MCF 10A (cell line): ENCODE results near the gene LINC01488. TPM values are rescaled to one million over a fixed set of nuclear protein-coding genes. Genes with fewer than 3 reads are reported as not detected.

Experiments used
- BruUV-seq: library from RNA; stranded (reverse); fragments of 400-500 nt; replicated peaks from 2 replicates; lab custom pipeline; 2021; lab: Mats Ljungman, UMichigan
- CTCF ChIA-PET: fragments of 300-600 bp; sonication (Branson Sonifier 250); formaldehyde crosslinking; extraction: SDS; loops from one replicate; lab custom pipeline; 2021; ENCODE audit warnings: antibody characterized with exemption, inconsistent platforms; lab: Yijun Ruan, JAX
- POLR2A ChIA-PET: fragments of 300-600, 350-650 bp; sonication (Branson Sonifier 250); formaldehyde crosslinking; extraction: SDS; loops from one replicate; lab custom pipeline; 2020; ENCODE audit warnings: antibody characterized with exemption, inconsistent platforms; lab: Yijun Ruan, JAX
- DNase-seq: peaks from one replicate; pipeline ENCODE4 v3.0.0-alpha.2; 2018; ENCODE audit not compliant: unreplicated experiment
- H3K27ac Mint-ChIP-seq: one replicate; pipeline ENCODE4 v1.8.0; 2022; ENCODE audit warnings: mild to moderate bottlenecking, low read depth, mixed read lengths; ENCODE audit not compliant: unreplicated experiment
- H3K27me3 Mint-ChIP-seq: one replicate; pipeline ENCODE4 v1.8.0; 2022; ENCODE audit warnings: mixed read lengths; ENCODE audit not compliant: insufficient read depth, unreplicated experiment
- H3K36me3 Mint-ChIP-seq: one replicate; pipeline ENCODE4 v1.8.0; 2022; ENCODE audit warnings: mild to moderate bottlenecking, moderate library complexity, mixed read lengths; ENCODE audit not compliant: insufficient read depth, unreplicated experiment
- H3K4me1 Mint-ChIP-seq: one replicate; pipeline ENCODE4 v1.8.0; 2022; ENCODE audit warnings: mixed read lengths; ENCODE audit not compliant: insufficient read depth, unreplicated experiment
- H3K4me3 Mint-ChIP-seq: one replicate; pipeline ENCODE4 v1.8.0; 2022; ENCODE audit warnings: mild to moderate bottlenecking, moderate library complexity, mixed read lengths; ENCODE audit not compliant: unreplicated experiment
- H3K9me3 Mint-ChIP-seq: one replicate; pipeline ENCODE4 v1.8.0; 2022; ENCODE audit warnings: mixed read lengths; ENCODE audit not compliant: unreplicated experiment
- intact Hi-C: fragments of 100-400 bp; cut with micrococcal nuclease; formaldehyde crosslinking; loops from 2 replicates; pipeline ENCODE4 v1.14.1; 2022
- total RNA-seq: library from RNA; stranded (reverse); gene quantifications from 2 replicates; pipeline ENCODE4 v1.2.3, GENCODE V29; 2022
- TF ChIP-seq, protein P1 (sequence below): fragments of 200-600 bp; IDR thresholded peaks from one replicate; pipeline ENCODE4 v1.8.0; 2022; ENCODE audit warnings: antibody characterized with exemption, mild to moderate bottlenecking; ENCODE audit not compliant: unreplicated experiment

The LINC01488 gene
- total RNA-seq, 1 experiment from 2014 or later: not detected

DNA sequence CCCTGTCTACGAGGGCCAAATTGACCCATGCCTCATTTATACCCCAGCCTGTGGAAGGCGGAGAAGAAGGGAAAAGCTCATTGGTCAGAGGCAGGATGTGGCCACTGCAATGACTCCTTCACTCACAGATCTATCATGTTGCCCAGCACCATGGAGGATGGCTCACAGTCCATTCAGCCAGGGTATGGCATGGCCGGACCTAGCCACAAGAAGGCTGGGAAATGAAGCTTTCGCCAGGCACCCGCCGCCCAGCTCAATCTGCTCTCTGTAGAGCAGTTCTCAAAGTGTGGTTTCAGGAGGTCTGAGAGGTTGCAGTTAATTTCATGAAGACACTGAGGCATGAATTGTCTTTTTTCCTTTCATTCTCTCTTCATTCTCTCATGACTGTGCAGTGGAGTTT lies 40.6 kb upstream of the LINC01488 start:
- CTCF ChIA-PET: interaction anchor here (0.7 kb wide), 1 partner anchor 45 kb away, joined by 3 read pairs; no protein-coding TSS in a partner anchor
- no peak overlapping the region for H3K27ac Mint-ChIP-seq
- BruUV-seq: no TSS peak
- DNase-seq: no peak
- TF ChIP-seq, protein P1, sequence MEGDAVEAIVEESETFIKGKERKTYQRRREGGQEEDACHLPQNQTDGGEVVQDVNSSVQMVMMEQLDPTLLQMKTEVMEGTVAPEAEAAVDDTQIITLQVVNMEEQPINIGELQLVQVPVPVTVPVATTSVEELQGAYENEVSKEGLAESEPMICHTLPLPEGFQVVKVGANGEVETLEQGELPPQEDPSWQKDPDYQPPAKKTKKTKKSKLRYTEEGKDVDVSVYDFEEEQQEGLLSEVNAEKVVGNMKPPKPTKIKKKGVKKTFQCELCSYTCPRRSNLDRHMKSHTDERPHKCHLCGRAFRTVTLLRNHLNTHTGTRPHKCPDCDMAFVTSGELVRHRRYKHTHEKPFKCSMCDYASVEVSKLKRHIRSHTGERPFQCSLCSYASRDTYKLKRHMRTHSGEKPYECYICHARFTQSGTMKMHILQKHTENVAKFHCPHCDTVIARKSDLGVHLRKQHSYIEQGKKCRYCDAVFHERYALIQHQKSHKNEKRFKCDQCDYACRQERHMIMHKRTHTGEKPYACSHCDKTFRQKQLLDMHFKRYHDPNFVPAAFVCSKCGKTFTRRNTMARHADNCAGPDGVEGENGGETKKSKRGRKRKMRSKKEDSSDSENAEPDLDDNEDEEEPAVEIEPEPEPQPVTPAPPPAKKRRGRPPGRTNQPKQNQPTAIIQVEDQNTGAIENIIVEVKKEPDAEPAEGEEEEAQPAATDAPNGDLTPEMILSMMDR: no peak
- no peaks in the 10 kb centered on the region for H3K27me3 Mint-ChIP-seq
- H3K36me3 Mint-ChIP-seq: no peaks in the 10 kb centered on the region
- H3K4me3 Mint-ChIP-seq: no peak overlapping the region
- H3K4me1 Mint-ChIP-seq: peaks cover 32% of the 10 kb centered on the region
- intact Hi-C loops: loop anchor here (5.0 to 10.0 kb wide), 3 partner anchors 146 to 306 kb away; no protein-coding TSS in a partner anchor
- POLR2A ChIA-PET: interaction anchor here (0.6 kb wide), 1 partner anchor 413 kb away, joined by 3 read pairs; no protein-coding TSS in a partner anchor
- H3K9me3 Mint-ChIP-seq: no peaks in the 10 kb centered on the region

DNA sequence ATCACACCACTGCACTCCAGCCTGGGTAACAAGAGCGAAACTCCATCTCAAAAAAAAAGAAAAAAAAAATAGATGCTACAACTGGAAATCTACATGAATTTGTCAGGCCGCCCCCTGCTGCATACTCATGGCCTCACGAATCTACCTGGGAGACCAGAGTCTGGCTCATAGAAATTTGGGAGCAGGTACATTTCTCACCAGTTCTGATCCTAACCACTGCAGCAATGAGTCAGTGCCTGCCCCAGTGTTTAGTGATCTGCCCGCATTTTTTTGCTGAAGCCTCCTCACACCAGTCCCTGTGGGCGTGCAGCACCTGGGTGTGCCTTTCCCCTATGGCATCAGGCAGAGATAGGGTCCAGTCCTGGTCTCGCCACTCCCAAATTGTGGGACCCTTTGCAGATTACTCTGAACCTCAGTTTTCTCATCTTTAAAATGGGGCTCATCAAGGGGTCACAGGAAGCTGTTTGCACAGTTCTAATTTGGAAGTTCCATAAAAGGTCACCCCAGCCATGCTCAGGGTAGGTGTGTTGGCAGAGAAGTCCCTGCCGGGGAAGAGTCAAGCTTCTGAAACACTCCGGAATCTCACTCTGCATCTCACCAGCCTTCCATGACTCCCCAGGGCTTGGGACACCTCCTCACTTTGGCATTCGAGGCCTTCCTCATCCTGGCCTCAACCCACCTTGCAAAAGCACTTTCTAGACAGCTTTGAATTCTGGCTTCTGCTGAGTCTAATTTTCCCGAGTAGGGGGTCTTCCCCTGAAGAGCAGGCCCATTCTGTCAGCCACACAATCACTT lies 39.3 kb upstream of the LINC01488 start:
- Mint-ChIP-seq H3K4me1 (peaks cover 26% of the 10 kb centered on the region), H3K9me3 (no peaks in the 10 kb centered on the region), H3K4me3 (no peak overlapping the region), H3K36me3 (no peaks in the 10 kb centered on the region), H3K27ac (no peak overlapping the region), H3K27me3 (no peaks in the 10 kb centered on the region)
- ChIA-PET CTCF (interaction anchor here (0.6 to 1.0 kb wide), 2 partner anchors 232 to 374 kb away, joined by 3 to 4 read pairs; no protein-coding TSS in a partner anchor), POLR2A (no interaction called here)
- DNase-seq: peak; percentile 53
- intact Hi-C loops: loop anchor here (2.0 to 10.0 kb wide), 5 partner anchors 145 to 307 kb away; partner anchors contain the start of gene CCND1
- BruUV-seq: no TSS peak
- TF ChIP-seq, protein P1: no peak

DNA sequence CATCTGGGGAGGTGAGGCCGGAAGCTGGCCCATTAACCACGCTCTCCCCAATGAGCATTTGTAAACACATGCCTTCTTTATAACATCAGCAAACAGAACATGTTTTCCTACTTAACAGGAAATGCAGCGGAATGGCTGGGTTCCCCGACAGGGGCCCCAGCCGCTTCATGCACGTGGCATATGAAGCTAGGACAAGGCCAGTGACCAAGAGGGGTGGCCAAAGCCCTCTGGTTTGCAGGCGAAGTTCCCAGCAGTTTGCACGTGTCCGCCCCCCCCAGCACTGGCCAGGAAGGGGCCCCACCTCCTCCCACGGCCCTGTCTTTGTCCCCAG lies 38.7 kb upstream of the LINC01488 start:
- DNase-seq: no peak
- POLR2A ChIA-PET: no interaction called here

More for the DNA sequence above, 38.7 kb upstream of the LINC01488 start:
- H3K4me1 Mint-ChIP-seq: peaks cover 21% of the 10 kb centered on the region
- H3K4me3 Mint-ChIP-seq: no peak overlapping the region
- BruUV-seq: no TSS peak
- CTCF ChIA-PET: interaction anchor here (1.0 kb wide), 1 partner anchor 232 kb away, joined by 4 read pairs; no protein-coding TSS in a partner anchor
- intact Hi-C loops: loop anchor here (2.0 to 10.0 kb wide), 5 partner anchors 145 to 308 kb away; partner anchors contain the start of gene CCND1
- H3K27ac Mint-ChIP-seq: no peak overlapping the region
- TF ChIP-seq, protein P1: no peak
- no peaks in the 10 kb centered on the region for H3K27me3 Mint-ChIP-seq
- H3K36me3 Mint-ChIP-seq: no peaks in the 10 kb centered on the region
- no peaks in the 10 kb centered on the region for H3K9me3 Mint-ChIP-seq
